ENCODE results near the gene TBXAS1. TPM values are rescaled to one million over a fixed set of nuclear protein-coding genes. Genes with fewer than 3 reads are reported as not detected.

Gene TBXAS1
- polyA plus RNA-seq, 1 experiment = 53.2 TPM

DNA sequence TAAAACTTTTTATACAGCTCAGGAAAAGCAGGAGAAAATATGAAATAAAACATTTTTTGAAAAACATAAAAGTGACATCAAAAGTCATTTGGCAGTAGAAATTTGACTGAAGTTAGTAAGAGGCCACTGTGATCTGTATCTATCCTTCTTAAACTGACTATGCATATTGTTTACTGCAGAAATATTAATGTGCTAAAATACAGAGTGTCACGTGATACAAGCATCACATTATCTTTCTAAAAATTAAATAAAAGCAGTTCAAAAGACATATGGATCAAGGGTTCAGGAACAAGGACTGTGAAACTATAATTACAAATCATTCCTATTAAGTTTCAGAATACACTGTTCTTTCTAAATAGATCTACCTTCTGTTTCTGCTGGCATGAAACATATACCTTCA is 200.0 kb downstream of the TBXAS1 start:
- TF ChIP-seq, protein P1, sequence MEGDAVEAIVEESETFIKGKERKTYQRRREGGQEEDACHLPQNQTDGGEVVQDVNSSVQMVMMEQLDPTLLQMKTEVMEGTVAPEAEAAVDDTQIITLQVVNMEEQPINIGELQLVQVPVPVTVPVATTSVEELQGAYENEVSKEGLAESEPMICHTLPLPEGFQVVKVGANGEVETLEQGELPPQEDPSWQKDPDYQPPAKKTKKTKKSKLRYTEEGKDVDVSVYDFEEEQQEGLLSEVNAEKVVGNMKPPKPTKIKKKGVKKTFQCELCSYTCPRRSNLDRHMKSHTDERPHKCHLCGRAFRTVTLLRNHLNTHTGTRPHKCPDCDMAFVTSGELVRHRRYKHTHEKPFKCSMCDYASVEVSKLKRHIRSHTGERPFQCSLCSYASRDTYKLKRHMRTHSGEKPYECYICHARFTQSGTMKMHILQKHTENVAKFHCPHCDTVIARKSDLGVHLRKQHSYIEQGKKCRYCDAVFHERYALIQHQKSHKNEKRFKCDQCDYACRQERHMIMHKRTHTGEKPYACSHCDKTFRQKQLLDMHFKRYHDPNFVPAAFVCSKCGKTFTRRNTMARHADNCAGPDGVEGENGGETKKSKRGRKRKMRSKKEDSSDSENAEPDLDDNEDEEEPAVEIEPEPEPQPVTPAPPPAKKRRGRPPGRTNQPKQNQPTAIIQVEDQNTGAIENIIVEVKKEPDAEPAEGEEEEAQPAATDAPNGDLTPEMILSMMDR (IDR thresholded peaks at IDR 0.05; ENCODE audit: low read depth, low read length) = no peak
- Histone ChIP-seq H3K27ac (ENCODE audit: low read depth, low read length) (no peak overlapping the region), H3K27me3 (ENCODE audit: control insufficient read depth, insufficient read depth, low read length) (no peaks in the 10 kb centered on the region), H3K9me3 (ENCODE audit: control insufficient read depth, insufficient read depth, low read length) (no peaks in the 10 kb centered on the region), H3K4me3 (ENCODE audit: low read depth, low read length) (no peak overlapping the region)
- ChIA-PET CTCF (no interaction called here), POLR2A (no interaction called here)
- no peak for DNase-seq (ENCODE audit: low read depth, low spot score)

DNA sequence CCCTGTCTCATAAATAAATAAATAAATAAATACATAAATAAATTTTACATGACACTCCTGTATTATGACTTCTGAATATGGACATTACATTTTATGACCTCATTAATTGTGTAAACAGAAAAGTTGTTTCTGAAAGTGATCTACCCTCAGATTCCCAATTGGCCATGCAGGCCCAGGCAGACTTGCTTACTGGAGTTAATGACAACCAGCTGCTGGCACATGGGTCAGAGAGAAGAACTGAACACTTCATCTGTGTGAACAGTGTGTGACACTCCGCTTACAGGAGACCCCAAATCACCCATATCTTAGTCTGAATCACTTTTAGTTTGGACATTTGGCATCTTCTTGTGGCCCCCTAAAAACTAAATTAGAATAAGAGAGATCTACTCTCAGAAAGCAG is 202.3 kb downstream of the TBXAS1 start:
- TF ChIP-seq, protein P1 (IDR thresholded peaks at IDR 0.05; ENCODE audit: low read depth, low read length) = no peak
- Histone ChIP-seq H3K27me3 (ENCODE audit: control insufficient read depth, insufficient read depth, low read length) (no peaks in the 10 kb centered on the region), H3K9me3 (ENCODE audit: control insufficient read depth, insufficient read depth, low read length) (no peaks in the 10 kb centered on the region), H3K27ac (ENCODE audit: low read depth, low read length) (no peak overlapping the region), H3K4me3 (ENCODE audit: low read depth, low read length) (no peak overlapping the region)
- ChIA-PET POLR2A (no interaction called here), CTCF (no interaction called here)
- DNase-seq (ENCODE audit: low read depth, low spot score) = no peak

DNA sequence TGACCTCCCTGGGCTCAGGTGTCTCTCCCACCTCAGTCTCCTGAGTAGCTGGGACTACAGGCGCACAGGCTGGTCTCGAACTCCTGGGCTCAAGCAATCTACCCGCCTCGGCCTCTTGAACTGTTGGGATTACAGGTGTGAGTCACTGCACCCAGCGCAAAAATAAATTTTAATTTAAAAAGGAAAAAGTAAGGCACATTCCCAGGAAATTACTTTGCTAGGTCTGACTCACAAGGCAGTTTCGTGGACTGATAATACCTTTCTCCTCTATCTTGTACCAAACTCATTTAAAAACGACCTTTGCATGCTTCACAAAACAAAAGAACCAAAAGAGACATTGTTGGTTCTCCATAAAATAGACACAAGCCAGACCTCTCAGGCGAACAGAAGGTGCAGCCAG is 204.0 kb downstream of the TBXAS1 start:
- ChIA-PET CTCF (interaction anchor here (1.1 kb wide), 1 partner anchor 602 kb away, joined by 6 read pairs; no protein-coding TSS in a partner anchor), POLR2A (no interaction called here)
- H3K4me3 ChIP-seq (ENCODE audit: low read depth, low read length) = no peak overlapping the region
- TF ChIP-seq, protein P1 (IDR thresholded peaks at IDR 0.05; ENCODE audit: low read depth, low read length) = no peak
- no peaks in the 10 kb centered on the region for H3K9me3 ChIP-seq (ENCODE audit: control insufficient read depth, insufficient read depth, low read length)
- H3K27ac ChIP-seq (ENCODE audit: low read depth, low read length) = no peak overlapping the region
- no peaks in the 10 kb centered on the region for H3K27me3 ChIP-seq (ENCODE audit: control insufficient read depth, insufficient read depth, low read length)
- DNase-seq (ENCODE audit: low read depth, low spot score) = no peak

DNA sequence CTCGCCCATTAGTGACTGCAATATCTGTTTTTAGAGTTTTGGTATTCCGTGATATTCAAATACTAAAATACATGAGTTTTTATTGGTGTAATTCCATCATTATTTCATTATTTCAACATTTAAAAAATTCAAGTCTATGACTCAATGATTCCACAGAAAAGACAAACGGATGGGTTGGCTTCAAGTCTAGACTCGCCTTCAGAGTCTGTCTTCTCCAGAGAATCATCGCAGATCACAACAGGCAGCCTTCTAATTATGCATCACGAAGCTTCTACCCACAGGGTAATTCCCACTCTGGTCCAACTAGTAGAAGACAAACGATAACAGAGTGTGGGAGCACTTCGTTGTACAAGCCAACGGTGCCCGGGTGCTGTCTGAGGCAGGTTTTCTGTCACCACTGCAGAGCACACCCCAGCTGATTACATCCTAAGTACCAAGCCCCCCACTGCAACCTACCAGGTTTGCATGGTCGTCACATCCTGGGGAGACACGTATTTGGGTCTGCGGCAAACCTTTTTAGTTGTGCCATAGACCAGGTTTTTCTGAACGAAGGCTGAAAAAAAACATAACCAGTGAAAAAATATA is 204.8 kb downstream of the TBXAS1 start:
- TF ChIP-seq, protein P1 (IDR thresholded peaks at IDR 0.05; ENCODE audit: low read depth, low read length) = no peak
- H3K27ac ChIP-seq (ENCODE audit: low read depth, low read length) = no peak overlapping the region
- DNase-seq (ENCODE audit: low read depth, low spot score) = no peak
- no peaks in the 10 kb centered on the region for H3K27me3 ChIP-seq (ENCODE audit: control insufficient read depth, insufficient read depth, low read length)
- CTCF ChIA-PET = interaction anchor here (1.1 kb wide), 1 partner anchor 603 kb away, joined by 6 read pairs; no protein-coding TSS in a partner anchor
- POLR2A ChIA-PET = no interaction called here
- no peaks in the 10 kb centered on the region for H3K9me3 ChIP-seq (ENCODE audit: control insufficient read depth, insufficient read depth, low read length)
- H3K4me3 ChIP-seq (ENCODE audit: low read depth, low read length) = no peak overlapping the region

DNA sequence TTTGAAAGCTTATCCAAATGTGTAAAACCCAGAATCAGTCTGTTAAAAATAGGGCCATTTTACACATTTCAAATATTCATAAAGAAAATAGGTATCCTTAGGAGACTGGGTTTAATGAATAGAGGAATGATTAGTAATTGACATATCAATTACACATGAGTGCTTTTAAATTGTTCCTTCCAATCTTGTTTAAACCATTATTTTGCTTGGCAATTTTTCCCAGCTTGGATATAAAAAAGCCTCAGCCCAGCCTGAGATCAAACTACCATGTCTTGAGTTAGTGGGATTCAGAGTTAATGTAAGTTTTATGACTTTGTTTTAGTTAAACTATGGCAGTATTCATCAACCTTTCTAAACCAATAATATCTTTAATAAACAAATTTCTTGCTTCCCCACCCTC is 205.4 kb downstream of the TBXAS1 start:
- Histone ChIP-seq H3K27ac (ENCODE audit: low read depth, low read length) (no peak overlapping the region), H3K4me3 (ENCODE audit: low read depth, low read length) (no peak overlapping the region), H3K27me3 (ENCODE audit: control insufficient read depth, insufficient read depth, low read length) (no peaks in the 10 kb centered on the region), H3K9me3 (ENCODE audit: control insufficient read depth, insufficient read depth, low read length) (no peaks in the 10 kb centered on the region)
- TF ChIP-seq, protein P1 (IDR thresholded peaks at IDR 0.05; ENCODE audit: low read depth, low read length) = no peak
- ChIA-PET POLR2A (no interaction called here), CTCF (no interaction called here)
- DNase-seq (ENCODE audit: low read depth, low spot score) = no peak
